ENCODE measurements around the gene LZTFL1.
"Not testable (repeated sequence)": the region's sequence is repeated elsewhere in the genome, so short reads cannot be mapped to it uniquely, and the experiment has no call there.

LZTFL1 gene

GRCh38 chr3:45857024-45857423, 15.1 kb upstream of the LZTFL1 start:
- peaks cover 4 to 24% of the 10 kb centered on the region in 2 donors for H3K27me3 Mint-ChIP-seq

DNA sequence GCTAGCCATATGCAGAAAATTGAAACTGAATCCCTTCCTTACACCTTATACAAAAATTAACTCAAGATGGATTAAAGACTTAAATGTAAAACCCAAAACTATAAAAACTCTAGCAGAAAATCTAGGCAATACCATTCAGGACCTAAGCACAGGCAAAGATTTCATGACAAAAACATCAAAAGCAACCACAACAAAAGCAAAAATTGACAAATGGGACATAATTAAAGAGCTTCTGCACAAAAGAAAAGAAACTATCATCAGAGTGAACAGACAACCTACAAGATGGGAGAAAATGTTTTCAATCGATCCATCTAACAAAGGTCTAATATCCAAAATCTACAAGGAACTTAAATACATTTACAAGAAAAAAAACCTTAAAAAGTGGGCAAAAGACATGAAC, 14.4 kb upstream of the LZTFL1 start:
- H3K27me3 Mint-ChIP-seq = peaks cover 4 to 31% of the 10 kb centered on the region in 2 donors
- H3K4me1 Mint-ChIP-seq (ENCODE audit: low read depth in 2 of 2); ATAC-seq (replicated peaks); DNase-seq; H3K27ac Mint-ChIP-seq; H3K9me3 Mint-ChIP-seq; H3K36me3 Mint-ChIP-seq (ENCODE audit: insufficient read depth); H3K4me3 Mint-ChIP-seq: not testable (repeated sequence)

More at GRCh38 chr3:45857024-45857423, 15.1 kb upstream of the LZTFL1 start:
- ATAC-seq (replicated peaks); H3K4me1 Mint-ChIP-seq (ENCODE audit: low read depth in 2 of 2); H3K36me3 Mint-ChIP-seq (ENCODE audit: insufficient read depth); H3K27ac Mint-ChIP-seq; H3K4me3 Mint-ChIP-seq; DNase-seq; H3K9me3 Mint-ChIP-seq: not testable (repeated sequence)

- no peak overlapping the region for H3K27ac Mint-ChIP-seq
- H3K9me3 Mint-ChIP-seq = no peaks in the 10 kb centered on the region
- H3K36me3 Mint-ChIP-seq (ENCODE audit: insufficient read depth) = no peaks in the 10 kb centered on the region
- DNase-seq = no peak
- peaks cover 20 to 32% of the 10 kb centered on the region in 2 donors for H3K27me3 Mint-ChIP-seq
- ATAC-seq (replicated peaks) = no peak
- no peaks in the 10 kb centered on the region for H3K4me1 Mint-ChIP-seq (ENCODE audit: low read depth in 2 of 2)
- no peak overlapping the region for H3K4me3 Mint-ChIP-seq
Measured at GRCh38 chr3:45852828-45853227, 10.9 kb upstream of the LZTFL1 start.

GRCh38 chr3:45848392-45848791, 6.5 kb upstream of the LZTFL1 start:
- no peak for DNase-seq
- no peak for ATAC-seq (replicated peaks)
- H3K27ac Mint-ChIP-seq = no peak overlapping the region
- no peaks in the 10 kb centered on the region for H3K9me3 Mint-ChIP-seq
- H3K27me3 Mint-ChIP-seq = peaks cover 15 to 23% of the 10 kb centered on the region in 2 donors
- H3K4me3 Mint-ChIP-seq = no peak overlapping the region
- H3K4me1 Mint-ChIP-seq (ENCODE audit: low read depth in 2 of 2) = peaks cover 0 to 3% of the 10 kb centered on the region in 2 donors
- no peaks in the 10 kb centered on the region for H3K36me3 Mint-ChIP-seq (ENCODE audit: insufficient read depth)

- DNase-seq (no peak), ATAC-seq (replicated peaks) (no peak)
- H3K36me3 Mint-ChIP-seq (ENCODE audit: insufficient read depth) = peaks cover 12% of the 10 kb centered on the region
- peaks cover 0 to 6% of the 10 kb centered on the region in 2 donors for H3K27me3 Mint-ChIP-seq
- H3K4me3 Mint-ChIP-seq = no peak overlapping the region
- no peaks in the 10 kb centered on the region for H3K9me3 Mint-ChIP-seq
- peaks cover 14 to 25% of the 10 kb centered on the region in 2 donors for H3K4me1 Mint-ChIP-seq (ENCODE audit: low read depth in 2 of 2)
- no peak overlapping the region for H3K27ac Mint-ChIP-seq
Measured at GRCh38 chr3:45844616-45845015, 2.7 kb upstream of the LZTFL1 start.

GRCh38 chr3:45842851-45843625, 1.1 kb upstream of the LZTFL1 start:
- Mint-ChIP-seq H3K9me3 (no peaks in the 10 kb centered on the region), H3K36me3 (ENCODE audit: insufficient read depth) (peaks cover 12% of the 10 kb centered on the region), H3K27me3 (peaks cover 0 to 2% of the 10 kb centered on the region in 2 donors), H3K27ac (peak overlapping the region in 1 of 2 donors; percentile 99), H3K4me3 (peak overlapping the region; percentile 90 to 94), H3K4me1 (ENCODE audit: low read depth in 2 of 2) (peaks cover 14 to 29% of the 10 kb centered on the region in 2 donors)
- DNase-seq (no peak), ATAC-seq (replicated peaks) (no peak)

DNA sequence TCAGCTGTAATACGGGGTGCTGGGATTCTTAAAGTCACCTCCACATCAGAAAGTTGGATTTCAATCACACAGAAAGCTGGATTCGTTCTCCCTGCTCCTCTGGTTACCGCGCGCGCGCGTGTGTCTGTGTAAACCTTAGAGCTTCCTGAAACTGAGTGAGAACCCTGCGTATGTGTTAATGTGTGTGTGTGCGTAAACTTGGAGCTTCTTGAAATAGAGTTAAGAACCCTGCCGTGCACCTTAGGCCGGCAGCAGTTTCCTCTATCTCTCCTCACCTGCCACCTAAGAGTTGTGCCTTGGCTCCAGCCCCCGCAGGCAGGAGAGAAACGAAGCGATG, 531 bp downstream of the LZTFL1 start:
- Mint-ChIP-seq H3K27ac (peak overlapping the region; percentile 97 to 99), H3K27me3 (no peaks in the 10 kb centered on the region), H3K36me3 (ENCODE audit: insufficient read depth) (peaks cover 12% of the 10 kb centered on the region), H3K4me3 (peak overlapping the region; percentile 90 to 94), H3K4me1 (ENCODE audit: low read depth in 2 of 2) (peaks cover 14 to 29% of the 10 kb centered on the region in 2 donors), H3K9me3 (no peaks in the 10 kb centered on the region)
- ATAC-seq (replicated peaks) (peak; percentile 56), DNase-seq (no peak)

GRCh38 chr3:45838466-45838865, 3.5 kb downstream of the LZTFL1 start:
- no peak for ATAC-seq (replicated peaks)
- no peaks in the 10 kb centered on the region for H3K9me3 Mint-ChIP-seq
- DNase-seq = no peak
- H3K27me3 Mint-ChIP-seq = no peaks in the 10 kb centered on the region
- H3K36me3 Mint-ChIP-seq (ENCODE audit: insufficient read depth) = peaks cover 12% of the 10 kb centered on the region
- no peak overlapping the region for H3K27ac Mint-ChIP-seq
- no peak overlapping the region for H3K4me3 Mint-ChIP-seq
- peaks cover 11 to 29% of the 10 kb centered on the region in 2 donors for H3K4me1 Mint-ChIP-seq (ENCODE audit: low read depth in 2 of 2)

- Mint-ChIP-seq H3K4me3 (no peak overlapping the region), H3K27me3 (no peaks in the 10 kb centered on the region), H3K4me1 (ENCODE audit: low read depth in 2 of 2) (no peaks in the 10 kb centered on the region), H3K9me3 (no peaks in the 10 kb centered on the region), H3K36me3 (ENCODE audit: insufficient read depth) (peaks cover 14% of the 10 kb centered on the region), H3K27ac (no peak overlapping the region)
- ATAC-seq (replicated peaks) (no peak), DNase-seq (no peak)
Measured at GRCh38 chr3:45832699-45833098, 9.2 kb downstream of the LZTFL1 start.

- ATAC-seq (replicated peaks) (no peak), DNase-seq (no peak)
- H3K4me1 Mint-ChIP-seq (ENCODE audit: low read depth in 2 of 2) = no peaks in the 10 kb centered on the region
- no peak overlapping the region for H3K4me3 Mint-ChIP-seq
- H3K27me3 Mint-ChIP-seq = no peaks in the 10 kb centered on the region
- no peaks in the 10 kb centered on the region for H3K9me3 Mint-ChIP-seq
- H3K27ac Mint-ChIP-seq = no peak overlapping the region
- H3K36me3 Mint-ChIP-seq (ENCODE audit: insufficient read depth) = peaks cover 18% of the 10 kb centered on the region
Measured at GRCh38 chr3:45830121-45830520, 11.8 kb downstream of the LZTFL1 start.

DNA sequence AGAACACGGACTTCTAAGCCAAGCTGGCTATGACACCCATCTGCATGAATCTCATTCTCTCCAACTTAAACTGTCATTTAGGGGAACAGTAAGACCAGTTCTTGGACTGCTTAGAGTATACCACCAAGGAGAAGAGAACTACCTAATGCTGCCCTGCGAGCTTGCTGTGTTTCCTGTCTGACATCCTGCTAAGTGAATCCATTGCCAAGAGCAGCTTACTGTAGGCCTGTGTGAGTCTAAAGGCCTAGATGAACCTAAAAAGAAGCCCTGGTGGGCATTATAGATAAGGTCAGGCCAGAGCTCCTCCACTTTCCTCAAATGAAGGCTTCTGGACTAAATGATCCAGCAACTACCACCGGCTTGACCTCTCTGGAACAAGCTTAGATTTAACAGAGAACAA, 15.0 kb downstream of the LZTFL1 start:
- no peaks in the 10 kb centered on the region for H3K27me3 Mint-ChIP-seq

DNA sequence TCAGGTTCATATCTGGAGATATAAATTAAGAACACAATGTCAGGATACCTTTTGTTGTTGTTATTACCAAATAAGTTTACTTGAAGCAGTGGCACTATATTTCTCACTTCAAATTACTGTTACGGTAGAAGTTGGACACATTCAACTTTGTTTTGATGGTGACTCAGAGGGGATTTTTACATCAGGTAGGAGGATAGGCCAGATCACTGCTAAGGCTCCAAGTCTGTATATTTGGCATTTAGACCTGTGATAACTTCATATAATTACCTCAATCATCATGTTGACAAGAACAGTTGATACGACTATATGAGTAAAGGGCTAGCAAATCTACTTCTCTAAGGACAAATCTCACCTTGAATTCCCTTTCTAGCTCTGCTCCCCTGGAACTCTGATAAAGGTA, 15.6 kb downstream of the LZTFL1 start:
- no peak overlapping the region for H3K4me3 Mint-ChIP-seq
- no peaks in the 10 kb centered on the region for H3K27me3 Mint-ChIP-seq
- H3K36me3 Mint-ChIP-seq (ENCODE audit: insufficient read depth) = peaks cover 22% of the 10 kb centered on the region
- DNase-seq = no peak
- H3K4me1 Mint-ChIP-seq (ENCODE audit: low read depth in 2 of 2) = no peaks in the 10 kb centered on the region
- H3K27ac Mint-ChIP-seq = no peak overlapping the region
- no peaks in the 10 kb centered on the region for H3K9me3 Mint-ChIP-seq
- no peak for ATAC-seq (replicated peaks)

More for the DNA sequence above, 15.0 kb downstream of the LZTFL1 start:
- H3K4me3 Mint-ChIP-seq = no peak overlapping the region
- DNase-seq = no peak
- no peaks in the 10 kb centered on the region for H3K9me3 Mint-ChIP-seq
- ATAC-seq (replicated peaks) = no peak
- H3K27ac Mint-ChIP-seq = no peak overlapping the region
- peaks cover 23% of the 10 kb centered on the region for H3K36me3 Mint-ChIP-seq (ENCODE audit: insufficient read depth)
- H3K4me1 Mint-ChIP-seq (ENCODE audit: low read depth in 2 of 2) = no peaks in the 10 kb centered on the region

DNA sequence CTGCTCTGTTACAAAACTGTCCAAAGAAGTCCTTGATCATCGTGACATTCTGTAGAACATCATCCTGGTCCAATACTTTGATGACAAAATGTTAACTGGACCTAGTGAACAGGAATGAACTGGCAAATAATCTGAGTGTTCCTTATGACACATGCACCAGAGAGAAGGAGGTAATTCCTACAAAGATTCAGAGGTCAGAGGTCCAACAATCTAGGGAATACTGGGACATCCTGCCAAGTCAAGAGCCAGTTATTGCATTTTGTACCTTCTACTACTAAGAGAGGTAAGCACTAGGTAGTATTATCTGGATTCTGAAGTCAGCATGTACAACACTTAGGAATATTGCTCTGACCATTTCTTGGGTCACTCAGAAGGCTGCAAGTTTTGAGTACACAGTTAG, 20.8 kb downstream of the LZTFL1 start:
- no peaks in the 10 kb centered on the region for H3K27me3 Mint-ChIP-seq
- no peak overlapping the region for H3K4me3 Mint-ChIP-seq
- H3K9me3 Mint-ChIP-seq = no peaks in the 10 kb centered on the region
- peaks cover 11% of the 10 kb centered on the region for H3K36me3 Mint-ChIP-seq (ENCODE audit: insufficient read depth)
- peaks cover 0 to 1% of the 10 kb centered on the region in 2 donors for H3K4me1 Mint-ChIP-seq (ENCODE audit: low read depth in 2 of 2)
- ATAC-seq (replicated peaks) = no peak
- DNase-seq = no peak
- H3K27ac Mint-ChIP-seq = no peak overlapping the region

DNA sequence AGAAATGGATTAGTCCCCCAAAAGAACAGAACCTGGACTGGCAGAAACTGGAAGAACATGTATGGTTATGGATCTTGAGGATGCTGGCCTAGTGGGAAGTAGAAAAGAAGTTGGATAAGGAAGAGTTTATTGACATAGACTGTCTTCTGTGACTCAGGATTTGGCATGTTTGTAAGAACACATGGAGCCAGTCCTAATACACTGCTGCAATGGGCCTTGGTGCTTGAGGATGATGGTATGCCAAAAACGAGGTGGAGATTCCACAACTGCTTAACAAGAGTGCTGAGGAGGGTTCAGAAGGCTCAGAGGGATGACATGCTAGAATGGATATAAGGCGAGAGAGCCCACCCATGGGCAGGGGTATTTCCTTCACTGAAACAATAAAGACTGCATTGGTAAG, 22.4 kb downstream of the LZTFL1 start:
- no peak overlapping the region for H3K27ac Mint-ChIP-seq
- peaks cover 0 to 2% of the 10 kb centered on the region in 2 donors for H3K4me1 Mint-ChIP-seq (ENCODE audit: low read depth in 2 of 2)
- no peaks in the 10 kb centered on the region for H3K9me3 Mint-ChIP-seq
- peaks cover 2% of the 10 kb centered on the region for H3K36me3 Mint-ChIP-seq (ENCODE audit: insufficient read depth)
- ATAC-seq (replicated peaks) (no peak), DNase-seq (no peak)
- no peaks in the 10 kb centered on the region for H3K27me3 Mint-ChIP-seq
- no peak overlapping the region for H3K4me3 Mint-ChIP-seq
